ENCODE results near the gene WTIP.

- no peak for TF ChIP-seq POLR2A (IDR thresholded peaks at IDR 0.05; ENCODE audit: low read length)
- TF ChIP-seq GATA1 (IDR thresholded peaks at IDR 0.05; ENCODE audit: low read depth, low read length): no peak
These were observed 27.0 kb downstream of the WTIP start for GRCh38 chr19:34508540-34508939.

Measured in erythroblast (primary cell).